ENCODE data around the gene ZBP1.

DNA sequence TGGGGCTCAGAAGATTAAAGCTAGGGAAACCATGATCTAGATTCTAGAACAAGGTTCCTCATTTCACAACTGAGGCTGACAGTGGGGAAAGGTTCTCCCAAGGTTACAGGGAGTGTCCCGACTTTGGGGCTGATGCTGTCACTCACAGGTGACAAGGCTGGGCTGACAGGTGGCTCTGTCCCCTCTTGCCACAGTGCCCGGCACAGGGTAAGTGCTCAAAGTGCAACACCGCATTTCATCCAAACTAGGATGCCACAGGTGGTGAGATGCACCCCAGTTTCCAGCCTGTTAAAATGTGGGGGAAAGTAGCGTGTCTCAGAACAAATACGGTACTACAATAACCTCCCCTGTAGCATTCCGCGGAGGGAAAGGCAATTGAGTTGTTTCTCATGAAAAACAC is 7.8 kb downstream of the ZBP1 start:
- no peak for TF ChIP-seq TCF12 (IDR thresholded peaks at IDR 0.05; ENCODE audit: low read depth)
- TF ChIP-seq, protein P1, sequence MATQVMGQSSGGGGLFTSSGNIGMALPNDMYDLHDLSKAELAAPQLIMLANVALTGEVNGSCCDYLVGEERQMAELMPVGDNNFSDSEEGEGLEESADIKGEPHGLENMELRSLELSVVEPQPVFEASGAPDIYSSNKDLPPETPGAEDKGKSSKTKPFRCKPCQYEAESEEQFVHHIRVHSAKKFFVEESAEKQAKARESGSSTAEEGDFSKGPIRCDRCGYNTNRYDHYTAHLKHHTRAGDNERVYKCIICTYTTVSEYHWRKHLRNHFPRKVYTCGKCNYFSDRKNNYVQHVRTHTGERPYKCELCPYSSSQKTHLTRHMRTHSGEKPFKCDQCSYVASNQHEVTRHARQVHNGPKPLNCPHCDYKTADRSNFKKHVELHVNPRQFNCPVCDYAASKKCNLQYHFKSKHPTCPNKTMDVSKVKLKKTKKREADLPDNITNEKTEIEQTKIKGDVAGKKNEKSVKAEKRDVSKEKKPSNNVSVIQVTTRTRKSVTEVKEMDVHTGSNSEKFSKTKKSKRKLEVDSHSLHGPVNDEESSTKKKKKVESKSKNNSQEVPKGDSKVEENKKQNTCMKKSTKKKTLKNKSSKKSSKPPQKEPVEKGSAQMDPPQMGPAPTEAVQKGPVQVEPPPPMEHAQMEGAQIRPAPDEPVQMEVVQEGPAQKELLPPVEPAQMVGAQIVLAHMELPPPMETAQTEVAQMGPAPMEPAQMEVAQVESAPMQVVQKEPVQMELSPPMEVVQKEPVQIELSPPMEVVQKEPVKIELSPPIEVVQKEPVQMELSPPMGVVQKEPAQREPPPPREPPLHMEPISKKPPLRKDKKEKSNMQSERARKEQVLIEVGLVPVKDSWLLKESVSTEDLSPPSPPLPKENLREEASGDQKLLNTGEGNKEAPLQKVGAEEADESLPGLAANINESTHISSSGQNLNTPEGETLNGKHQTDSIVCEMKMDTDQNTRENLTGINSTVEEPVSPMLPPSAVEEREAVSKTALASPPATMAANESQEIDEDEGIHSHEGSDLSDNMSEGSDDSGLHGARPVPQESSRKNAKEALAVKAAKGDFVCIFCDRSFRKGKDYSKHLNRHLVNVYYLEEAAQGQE (IDR thresholded peaks at IDR 0.05; ENCODE audit: low read depth), result no peak
- no peak for TF ChIP-seq EP300 (IDR thresholded peaks at IDR 0.05; ENCODE audit: borderline replicate concordance)
- TF ChIP-seq CEBPB (IDR thresholded peaks at IDR 0.05), result no peak
- TF ChIP-seq, protein P2, sequence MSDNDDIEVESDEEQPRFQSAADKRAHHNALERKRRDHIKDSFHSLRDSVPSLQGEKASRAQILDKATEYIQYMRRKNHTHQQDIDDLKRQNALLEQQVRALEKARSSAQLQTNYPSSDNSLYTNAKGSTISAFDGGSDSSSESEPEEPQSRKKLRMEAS (IDR thresholded peaks at IDR 0.05), result no peak
- TF ChIP-seq CREB1 (IDR thresholded peaks at IDR 0.05; ENCODE audit: low read depth), result no peak
- TF ChIP-seq EGR1 (IDR thresholded peaks at IDR 0.05), result no peak
- TF ChIP-seq TEAD4 (IDR thresholded peaks at IDR 0.05), result no peak
- TF ChIP-seq YY1 (IDR thresholded peaks at IDR 0.05; ENCODE audit: low read depth), result no peak
- no peak for TF ChIP-seq TAF1 (IDR thresholded peaks at IDR 0.05; ENCODE audit: low read depth)
- no peak for TF ChIP-seq RAD21 (IDR thresholded peaks at IDR 0.05; ENCODE audit: low read depth)
- no peak for TF ChIP-seq NFIC (IDR thresholded peaks at IDR 0.05)
